NB4 (cell line): ENCODE data around the gene COL16A1.

Experiments used
- CTCF ChIP-seq: IDR thresholded peaks from one replicate; pipeline ENCODE4 v1.5.1; 2012; ENCODE audit warnings: low read depth, low read length
- MAX ChIP-seq: IDR thresholded peaks from 2 replicates; pipeline ENCODE4 v1.6.1; 2011; ENCODE audit warnings: low read depth, low read length
- MYC ChIP-seq: IDR thresholded peaks from 2 replicates; pipeline ENCODE4 v1.6.1; 2011; ENCODE audit warnings: low read depth, low read length
- POLR2A ChIP-seq: IDR thresholded peaks from 2 replicates; pipeline ENCODE4 v1.6.1; 2011; ENCODE audit warnings: mild to moderate bottlenecking; ENCODE audit not compliant: insufficient read length; ENCODE audit errors: extremely low read depth

- TF ChIP-seq CTCF: no peak
- TF ChIP-seq POLR2A: no peak
- no peak for TF ChIP-seq MAX
- TF ChIP-seq MYC: no peak
Observed at GRCh38 chr1:31745946-31746670, 42.3 kb upstream of the COL16A1 start.
